Thoracic aorta (tissue), 2 donors: ENCODE measurements around the gene ATP2B2. TPM values are rescaled to one million over a fixed set of nuclear protein-coding genes. Genes with fewer than 3 reads are reported as not detected.

Source experiments
- ATAC-seq: fragments of 150-250 bp; one replicate; pipeline ENCODE4 v1.8.0; 2017; ENCODE audit warnings: low read depth; ENCODE audit not compliant: insufficient number of reproducible peaks, low FRiP score
- DNase-seq: peaks from one replicate; pipeline ENCODE4 v3.0.0-alpha.2; 2020; ENCODE audit warnings: low spot score
- H3K27ac ChIP-seq, 2 donors: fragments of 200-600 bp; sonication (generic); 1 replicate in 1 of 2; 2 replicates in 1 of 2; pipeline ENCODE4 v1.5.1; 2016; ENCODE audit warnings: mild to moderate bottlenecking in 2 of 2, moderate library complexity in 2 of 2
- H3K27me3 ChIP-seq: fragments of 200-600 bp; sonication (generic); replicated peaks from 2 replicates; pipeline ENCODE4 v1.6.0; 2016; ENCODE audit warnings: mild to moderate bottlenecking; ENCODE audit not compliant: insufficient read depth
- H3K36me3 ChIP-seq: fragments of 200-600 bp; sonication (generic); one replicate; pipeline ENCODE4 v1.5.1; 2016
- H3K4me1 ChIP-seq, 2 donors: fragments of 200-600 bp; sonication (generic); 1 replicate in 1 of 2; 2 replicates in 1 of 2; pipeline versions ENCODE4 v1.5.1 to v1.6.0; 2016; ENCODE audit warnings: low read depth in 2 of 2, mild to moderate bottlenecking in 1 of 2; ENCODE audit not compliant: control insufficient read depth in 1 of 2
- H3K4me3 ChIP-seq: fragments of 200-600 bp; sonication (generic); 2 replicates; pipeline ENCODE4 v1.5.1; 2016; ENCODE audit warnings: mild to moderate bottlenecking
- H3K9me3 ChIP-seq: fragments of 200-600 bp; sonication (generic); 2 replicates; pipeline ENCODE4 v1.5.1; 2016
- total RNA-seq, 2 donors: library from RNA; depleted of rRNA; stranded (reverse); fragments of >200 nt; gene quantifications; one replicate each; pipeline versions ENCODE4 v1.1.0 to v1.2.3, GENCODE V29; 2016
- TF ChIP-seq, protein P1 (sequence below): fragments of 200-600 bp; sonication (generic); IDR thresholded peaks from one replicate; pipeline ENCODE4 v1.5.1; 2019; ENCODE audit warnings: antibody characterized with exemption

Gene ATP2B2
- total RNA-seq, 2 donors from 2014 or later = not detected

DNA sequence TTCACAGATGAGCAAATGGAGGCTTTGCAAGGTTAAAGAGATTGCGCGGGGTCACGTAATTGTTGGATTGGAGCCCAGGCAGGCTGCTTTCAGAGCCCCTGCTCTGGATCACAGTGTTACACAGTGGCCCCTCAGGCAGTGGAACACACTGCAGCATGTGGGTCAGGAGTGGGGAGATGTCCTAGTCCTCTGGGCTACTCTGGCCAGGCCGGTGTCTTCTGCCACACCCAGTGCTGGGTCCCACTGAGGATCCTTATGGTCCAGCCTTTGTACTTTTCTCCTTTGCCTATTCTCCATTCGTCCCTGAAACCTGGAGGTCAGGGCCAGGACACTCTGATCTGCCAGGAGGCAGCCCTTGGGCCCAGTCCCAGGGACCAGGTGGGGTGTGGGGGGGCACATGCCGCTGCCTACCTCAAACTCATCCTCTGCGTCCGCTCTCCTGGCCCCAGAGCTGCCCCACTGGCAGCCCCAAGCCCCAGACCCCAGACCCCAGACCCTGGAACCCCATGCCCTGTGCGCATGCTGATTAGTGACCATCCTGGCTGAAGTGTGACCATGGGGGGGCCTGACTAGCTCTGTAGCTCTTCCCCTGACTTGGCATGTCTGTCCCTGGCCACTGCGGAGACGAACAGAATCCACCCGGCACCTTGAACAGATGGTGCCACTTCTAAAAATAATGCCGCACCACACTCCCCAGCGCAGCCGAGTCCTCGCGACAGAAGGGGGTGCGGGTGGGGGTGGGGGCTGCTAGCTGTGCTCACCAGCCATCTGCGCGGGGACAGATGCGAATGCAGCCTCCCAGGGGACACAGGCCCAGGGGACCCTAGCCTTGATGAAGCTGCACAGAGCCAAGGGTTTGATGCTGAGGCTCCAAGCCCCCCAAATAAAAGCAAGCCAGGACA, 41.6 kb downstream of the ATP2B2 start:
- H3K27me3 ChIP-seq = no peaks in the 10 kb centered on the region
- H3K27ac ChIP-seq = no peak overlapping the region
- H3K9me3 ChIP-seq = no peaks in the 10 kb centered on the region
- H3K4me3 ChIP-seq = no peak overlapping the region
- ATAC-seq (no peak), DNase-seq (no peak)
- H3K36me3 ChIP-seq = no peaks in the 10 kb centered on the region
- TF ChIP-seq, protein P1, sequence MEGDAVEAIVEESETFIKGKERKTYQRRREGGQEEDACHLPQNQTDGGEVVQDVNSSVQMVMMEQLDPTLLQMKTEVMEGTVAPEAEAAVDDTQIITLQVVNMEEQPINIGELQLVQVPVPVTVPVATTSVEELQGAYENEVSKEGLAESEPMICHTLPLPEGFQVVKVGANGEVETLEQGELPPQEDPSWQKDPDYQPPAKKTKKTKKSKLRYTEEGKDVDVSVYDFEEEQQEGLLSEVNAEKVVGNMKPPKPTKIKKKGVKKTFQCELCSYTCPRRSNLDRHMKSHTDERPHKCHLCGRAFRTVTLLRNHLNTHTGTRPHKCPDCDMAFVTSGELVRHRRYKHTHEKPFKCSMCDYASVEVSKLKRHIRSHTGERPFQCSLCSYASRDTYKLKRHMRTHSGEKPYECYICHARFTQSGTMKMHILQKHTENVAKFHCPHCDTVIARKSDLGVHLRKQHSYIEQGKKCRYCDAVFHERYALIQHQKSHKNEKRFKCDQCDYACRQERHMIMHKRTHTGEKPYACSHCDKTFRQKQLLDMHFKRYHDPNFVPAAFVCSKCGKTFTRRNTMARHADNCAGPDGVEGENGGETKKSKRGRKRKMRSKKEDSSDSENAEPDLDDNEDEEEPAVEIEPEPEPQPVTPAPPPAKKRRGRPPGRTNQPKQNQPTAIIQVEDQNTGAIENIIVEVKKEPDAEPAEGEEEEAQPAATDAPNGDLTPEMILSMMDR = no peak
- no peaks in the 10 kb centered on the region for H3K4me1 ChIP-seq

DNA sequence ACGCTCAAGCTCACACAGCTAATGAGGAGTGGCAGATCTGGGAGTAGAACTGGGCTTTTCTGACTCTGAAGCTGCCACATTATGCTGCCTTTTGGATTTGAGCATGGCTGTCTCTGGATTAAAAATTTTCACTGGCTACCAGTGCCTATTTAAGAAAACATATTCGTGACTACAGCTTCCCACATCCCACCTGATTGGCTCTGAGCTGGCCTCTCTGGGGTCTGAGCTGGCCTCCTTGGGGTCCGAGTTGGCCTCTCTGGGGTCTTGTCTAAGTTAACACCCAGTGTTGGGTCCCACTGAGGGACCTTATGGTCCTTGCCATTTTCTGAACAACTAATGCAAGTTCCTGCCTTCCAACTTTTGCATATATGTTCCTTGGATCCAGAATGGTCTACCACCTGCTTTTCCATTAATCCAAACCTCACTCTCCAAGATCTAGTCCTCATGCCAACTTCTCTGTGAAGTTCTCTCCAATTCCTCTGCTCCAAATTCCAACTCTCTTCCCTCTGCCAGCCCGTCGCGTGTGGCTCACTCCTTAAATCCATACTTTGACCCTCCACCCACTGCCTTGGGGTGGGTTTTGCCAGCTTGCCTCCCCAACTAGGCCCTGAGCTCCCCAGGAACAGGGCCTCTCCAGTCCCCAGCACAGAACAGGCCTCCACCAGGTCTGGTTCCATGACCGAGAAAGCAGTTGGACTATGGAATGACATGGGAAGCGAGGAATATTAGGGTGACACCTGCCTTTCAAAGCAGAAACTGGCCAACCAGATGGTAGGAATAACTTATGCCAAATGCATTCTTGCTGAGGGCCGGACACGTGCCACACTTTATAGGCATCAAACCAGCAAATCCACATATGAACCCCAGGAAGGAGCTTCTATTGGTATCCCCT, 42.5 kb downstream of the ATP2B2 start:
- no peaks in the 10 kb centered on the region for H3K9me3 ChIP-seq
- ATAC-seq = no peak

DNA sequence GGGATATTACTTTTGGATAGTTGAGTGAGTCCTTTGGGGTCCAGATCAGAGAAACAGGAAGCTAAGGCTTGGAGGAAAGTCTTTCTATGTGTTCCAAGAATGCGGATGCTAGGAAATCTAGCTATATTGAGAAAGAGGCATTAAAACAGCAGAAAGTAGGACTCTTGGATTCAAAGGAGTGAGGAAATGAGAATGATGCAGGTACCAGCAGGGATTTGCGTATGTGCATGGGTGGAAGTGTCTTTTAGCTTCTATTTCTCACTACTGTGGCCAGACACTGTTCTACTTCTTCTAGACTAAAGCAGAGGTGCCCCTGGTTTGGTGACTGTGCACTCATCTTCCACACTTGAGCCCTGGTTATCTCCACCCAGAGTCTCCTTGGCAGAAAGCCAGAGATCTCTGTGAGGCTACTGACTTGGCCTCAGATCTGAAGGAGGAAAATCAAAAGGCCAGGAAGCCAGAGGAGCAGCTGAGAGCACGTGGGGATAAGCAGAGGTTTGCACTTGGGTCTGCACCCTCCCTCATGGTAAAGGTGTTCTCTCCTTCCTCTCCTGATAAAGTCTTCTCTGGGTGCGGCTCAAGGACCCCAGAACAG, 44.3 kb downstream of the ATP2B2 start:
- no peak for ATAC-seq
- Histone ChIP-seq H3K27ac (no peak overlapping the region), H3K4me3 (no peak overlapping the region), H3K36me3 (no peaks in the 10 kb centered on the region), H3K27me3 (no peaks in the 10 kb centered on the region), H3K4me1 (no peaks in the 10 kb centered on the region), H3K9me3 (no peaks in the 10 kb centered on the region)
- TF ChIP-seq, protein P1 = no peak
- DNase-seq = no peak

More for the DNA sequence above, 42.5 kb downstream of the ATP2B2 start:
- no peaks in the 10 kb centered on the region for H3K27me3 ChIP-seq
- no peak overlapping the region for H3K27ac ChIP-seq
- no peaks in the 10 kb centered on the region for H3K4me1 ChIP-seq
- TF ChIP-seq, protein P1 = no peak
- no peaks in the 10 kb centered on the region for H3K36me3 ChIP-seq
- no peak overlapping the region for H3K4me3 ChIP-seq
- DNase-seq = no peak

DNA sequence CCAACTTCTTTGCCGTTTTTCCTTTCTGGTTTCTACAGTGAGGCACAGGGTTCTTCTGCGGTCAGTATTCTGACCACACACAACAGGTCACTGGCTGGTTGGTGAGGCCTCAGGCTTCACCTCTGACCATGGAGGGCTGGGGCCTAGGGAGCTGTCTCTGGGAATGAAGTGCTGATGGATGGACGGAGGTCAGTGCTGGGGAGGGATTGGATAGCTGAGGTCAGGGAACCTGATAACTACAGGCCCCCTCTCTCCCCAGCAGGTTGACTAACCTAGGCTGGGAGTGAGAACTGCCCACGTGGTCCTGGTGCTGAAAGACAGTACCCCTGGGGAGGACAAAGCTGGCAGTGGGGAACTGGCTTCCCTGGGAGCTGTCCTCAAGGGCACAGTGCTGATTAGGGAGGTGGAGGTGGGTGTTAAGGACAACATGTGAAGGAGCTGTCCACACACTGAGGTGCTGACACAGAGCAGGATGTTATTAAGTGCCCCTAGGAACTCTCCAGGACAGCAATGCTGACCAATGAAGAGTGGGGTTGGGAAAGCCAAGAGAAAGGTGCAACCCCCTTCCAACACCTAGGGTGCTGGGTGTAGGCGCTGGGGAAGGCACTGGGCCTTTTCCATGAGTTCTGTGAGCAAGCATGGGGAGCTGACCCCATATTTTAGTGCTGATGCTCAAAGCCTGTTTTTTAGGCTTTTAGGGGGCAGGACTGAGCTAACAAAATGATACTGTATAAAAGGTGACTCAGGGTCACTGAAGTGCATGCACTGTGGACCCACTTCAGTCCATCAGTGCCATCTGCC, 45.2 kb downstream of the ATP2B2 start:
- TF ChIP-seq, protein P1 = no peak
- ATAC-seq = no peak
- H3K4me1 ChIP-seq = no peaks in the 10 kb centered on the region
- no peaks in the 10 kb centered on the region for H3K36me3 ChIP-seq
- H3K27me3 ChIP-seq = no peaks in the 10 kb centered on the region
- no peaks in the 10 kb centered on the region for H3K9me3 ChIP-seq
- DNase-seq = no peak
- H3K4me3 ChIP-seq = no peak overlapping the region
- H3K27ac ChIP-seq = no peak overlapping the region
